ACHN (cell line): ENCODE results near the gene NDUFB10.
"Not testable (repeated sequence)": the region's sequence is repeated elsewhere in the genome, so short reads cannot be mapped to it uniquely, and the experiment has no call there.

ENCODE experiments used
- DNase-seq: peaks from one replicate; pipeline ENCODE4 v3.0.0-alpha.2; 2015
- in situ Hi-C: cut with HindIII; loops from 2 replicates; pipeline ENCODE4 v1.10.0; 2017; ENCODE audit warnings: low sequenced_read_pairs, low pct_ligation_motif_present, low pct_unique_long_range_greater_than_20kb

NDUFB10 gene

GRCh38 chr16:1922357-1922756 is 37.0 kb upstream of the NDUFB10 start:
- in situ Hi-C loops, result no loop called here
- no peak for DNase-seq

DNA sequence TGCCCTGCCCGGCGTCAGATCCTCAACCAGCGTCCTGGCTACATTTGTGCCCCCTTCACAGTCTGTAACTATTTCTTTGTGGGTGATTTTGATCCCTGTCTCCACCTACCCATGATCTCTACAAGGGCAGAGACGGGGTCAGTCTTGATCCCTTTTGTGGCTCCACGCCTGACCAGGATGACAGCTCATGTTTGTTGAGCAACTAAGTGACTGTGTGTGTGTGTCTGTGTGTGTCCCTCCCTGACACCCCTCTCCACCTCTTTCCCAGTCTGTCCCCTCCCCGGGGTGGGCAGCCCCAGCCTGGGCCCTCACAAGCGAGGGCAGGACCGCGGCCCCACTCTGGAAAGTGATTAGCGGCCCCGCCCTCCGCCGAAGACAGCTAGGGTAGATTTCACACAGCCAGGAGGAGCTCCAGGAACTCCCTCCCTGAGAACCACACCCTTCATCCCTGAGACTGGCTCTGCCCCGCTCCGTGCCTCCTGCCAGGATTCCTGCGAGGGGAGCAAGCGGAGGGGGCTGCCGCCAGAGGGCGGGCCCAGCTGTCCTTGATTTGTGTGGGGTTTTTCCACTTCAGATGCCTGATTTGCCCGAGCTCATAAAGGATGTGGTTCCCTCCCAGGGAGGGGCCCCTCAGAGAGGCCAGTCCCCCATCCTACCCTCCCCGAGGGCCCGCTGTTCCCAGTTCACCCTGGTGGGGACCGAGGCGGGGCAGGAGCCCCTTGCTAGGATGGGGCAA is 35.9 kb upstream of the NDUFB10 start:
- no peak for DNase-seq
- in situ Hi-C loops, result no loop called here

- in situ Hi-C loops, result no loop called here
- no peak for DNase-seq
Observed at GRCh38 chr16:1924095-1924494, 35.2 kb upstream of the NDUFB10 start.

DNA sequence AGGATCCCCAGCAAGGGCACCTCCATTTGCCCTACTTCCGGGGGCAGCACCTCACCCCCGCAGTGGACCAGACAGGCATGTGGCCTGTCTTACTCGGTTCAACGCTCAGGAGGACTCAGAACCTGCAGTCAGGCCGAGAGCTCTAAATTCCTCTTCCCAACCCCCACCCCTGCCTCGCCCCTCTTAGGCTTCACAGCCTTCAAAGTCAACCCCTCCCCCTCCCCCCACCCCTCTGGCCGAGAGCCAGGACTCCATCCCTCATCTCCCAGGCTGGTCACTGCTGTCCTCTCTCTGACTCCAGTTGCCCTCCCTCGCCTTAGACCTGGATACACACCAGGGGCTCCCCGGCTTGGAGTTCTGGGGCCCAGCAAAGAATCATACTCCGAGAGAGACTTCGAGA is 33.1 kb upstream of the NDUFB10 start:
- in situ Hi-C loops, result no loop called here
- no peak for DNase-seq

GRCh38 chr16:1929105-1929504 is 30.2 kb upstream of the NDUFB10 start:
- peak; percentile 72 for DNase-seq
- in situ Hi-C loops, result no loop called here

- in situ Hi-C loops, result no loop called here
- DNase-seq, result peak; percentile 89
Observed at GRCh38 chr16:1929578-1930337, 29.6 kb upstream of the NDUFB10 start.

GRCh38 chr16:1930338-1930720 is 29.0 kb upstream of the NDUFB10 start:
- DNase-seq, result no peak

DNA sequence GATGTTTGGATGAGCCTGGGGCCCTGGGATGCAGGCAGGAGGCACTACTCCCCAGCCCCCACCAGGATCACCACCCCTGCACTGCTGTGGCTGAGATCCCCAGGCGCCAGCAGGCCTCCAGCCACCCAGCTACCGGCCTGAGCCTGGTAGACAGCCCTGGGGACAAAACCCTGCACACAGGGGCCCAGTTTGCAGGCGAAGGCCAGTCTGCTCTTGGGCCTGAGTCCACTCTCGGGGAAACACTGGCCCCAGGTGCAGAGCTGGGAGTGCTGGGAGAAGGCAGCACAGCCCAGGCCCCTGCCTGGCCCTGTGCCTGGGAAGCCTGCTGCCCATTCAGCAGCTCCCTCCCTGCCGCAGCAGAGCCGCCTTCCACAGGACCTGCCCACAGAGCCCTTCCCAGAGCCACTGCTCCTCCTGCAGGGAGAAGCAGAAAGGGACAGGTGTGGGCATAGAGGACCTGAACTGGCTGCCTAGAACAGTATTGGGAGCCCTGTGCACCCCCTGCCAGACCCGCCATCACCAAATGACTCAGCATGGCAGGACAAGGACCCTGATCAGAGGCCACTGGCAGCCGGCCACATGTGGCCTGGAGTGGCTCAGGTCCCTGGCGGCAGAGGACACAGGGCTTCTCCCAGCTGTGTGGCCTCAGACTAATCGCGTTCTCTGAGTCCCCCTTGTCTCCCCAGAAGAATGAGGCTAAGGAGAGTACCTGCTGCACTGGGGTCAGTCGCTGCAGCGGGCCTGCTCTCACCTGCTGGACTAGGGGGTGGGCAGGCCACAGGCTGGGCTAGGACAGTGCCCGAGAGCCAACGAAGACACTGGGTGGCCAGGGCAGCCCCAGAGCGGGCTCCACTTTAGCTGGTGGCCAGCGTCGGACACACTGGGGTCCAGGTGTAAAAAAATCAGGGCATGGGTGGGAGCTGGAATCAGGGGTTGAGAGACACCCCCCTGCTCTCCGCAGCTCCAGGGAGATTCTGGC is 27.0 kb upstream of the NDUFB10 start:
- peak; percentile 71 for DNase-seq
- in situ Hi-C loops, result no loop called here

More at GRCh38 chr16:1930338-1930720, 29.0 kb upstream of the NDUFB10 start:
- in situ Hi-C loops, result no loop called here

GRCh38 chr16:1933097-1933661 is 26.2 kb upstream of the NDUFB10 start:
- no peak for DNase-seq
- in situ Hi-C loops, result no loop called here

- in situ Hi-C loops, result no loop called here
- no peak for DNase-seq
Observed at GRCh38 chr16:1936945-1937479, 22.3 kb upstream of the NDUFB10 start.

- in situ Hi-C loops, result no loop called here
- DNase-seq, result no peak
Observed at GRCh38 chr16:1938316-1938715, 21.0 kb upstream of the NDUFB10 start.

GRCh38 chr16:1938910-1939309 is 20.4 kb upstream of the NDUFB10 start:
- in situ Hi-C loops, result no loop called here
- no peak for DNase-seq

GRCh38 chr16:1939833-1940232 is 19.5 kb upstream of the NDUFB10 start:
- DNase-seq, in situ Hi-C loops: not testable (repeated sequence)

DNA sequence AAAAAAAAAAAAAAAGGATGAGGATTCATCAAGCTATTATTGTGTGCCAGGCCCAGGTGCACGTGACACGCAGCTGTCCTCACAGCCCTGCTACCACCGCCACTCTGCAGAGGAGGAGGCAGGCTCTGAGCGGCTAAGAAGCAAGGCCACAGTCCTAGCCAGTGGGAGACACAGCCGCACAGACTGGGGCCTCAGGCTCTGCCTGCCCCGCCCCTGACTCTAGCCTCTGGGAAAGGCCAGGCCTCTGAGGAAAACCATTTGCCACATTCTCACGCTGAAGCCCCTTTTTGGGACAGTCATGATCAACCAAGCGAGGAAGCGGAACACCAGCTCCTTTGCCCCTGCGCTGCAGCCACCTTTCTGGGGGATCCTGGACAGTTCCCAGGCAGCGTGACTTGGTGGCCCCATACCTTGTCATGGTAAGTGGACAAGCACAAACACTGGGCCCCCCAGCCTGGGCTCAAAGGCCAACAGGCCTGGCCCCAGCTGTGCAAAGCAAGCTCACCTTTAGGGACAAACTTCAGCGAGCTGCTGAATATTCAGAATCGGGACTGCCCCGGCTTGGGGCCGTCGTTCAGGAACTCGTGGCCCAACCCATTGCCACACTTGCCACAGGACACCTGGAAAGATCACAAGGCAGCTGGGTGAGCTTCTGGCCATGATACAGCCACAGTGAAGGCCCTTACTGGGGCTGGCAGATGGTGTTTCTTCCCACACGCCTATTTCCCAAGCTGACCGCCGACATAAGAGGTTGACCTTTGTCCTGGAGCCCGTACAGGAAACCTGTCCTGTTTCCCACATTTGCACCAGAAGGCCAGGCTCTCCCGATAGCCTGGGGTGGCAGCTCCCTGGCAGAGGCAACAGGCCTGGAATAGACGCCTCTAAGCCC is 18.8 kb upstream of the NDUFB10 start:
- in situ Hi-C loops, result no loop called here
- no peak for DNase-seq

DNA sequence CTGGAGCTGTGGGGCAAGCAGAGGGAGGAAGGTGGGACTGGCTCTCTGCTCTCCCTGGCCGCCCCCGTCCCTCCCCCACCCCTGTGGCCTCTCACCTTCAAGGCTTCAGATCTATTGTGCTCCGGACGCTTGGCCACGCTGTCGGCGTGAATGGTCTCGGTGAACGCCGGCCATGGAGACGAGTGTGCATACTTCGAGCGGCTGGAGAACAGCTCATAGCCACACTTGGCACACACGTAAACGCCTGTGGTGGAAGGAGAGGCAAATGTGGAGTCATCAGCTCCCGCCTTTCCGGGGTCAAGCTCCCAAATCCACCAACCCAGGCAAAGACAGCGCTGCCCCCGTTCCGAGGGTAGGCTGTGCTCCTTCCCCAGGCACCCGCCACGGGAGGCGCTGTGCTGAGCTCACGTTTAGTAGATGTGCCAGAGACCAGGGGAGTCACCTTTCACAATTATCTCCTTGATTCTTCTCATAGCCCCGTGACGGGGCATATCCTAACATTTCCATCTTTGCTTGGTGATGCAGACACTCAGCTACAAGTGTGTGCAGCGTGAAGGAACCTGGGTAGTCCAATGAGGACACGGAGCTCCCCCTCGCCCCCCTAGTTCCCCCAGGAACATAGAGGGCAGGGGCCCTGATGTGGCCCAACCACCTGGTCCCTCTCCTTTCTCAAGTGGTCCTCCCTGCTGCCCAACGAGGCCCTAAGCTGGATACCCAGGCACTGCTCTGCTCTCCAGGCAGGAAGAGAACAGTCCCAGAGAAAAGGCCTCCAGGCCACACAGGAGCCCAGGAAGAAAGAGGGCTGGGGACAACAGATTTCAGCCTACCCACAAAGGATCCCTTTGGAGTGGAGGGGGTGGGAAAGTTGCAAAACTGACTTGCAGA is 17.9 kb upstream of the NDUFB10 start:
- in situ Hi-C loops, result no loop called here
- no peak for DNase-seq

GRCh38 chr16:1942047-1942809 is 17.1 kb upstream of the NDUFB10 start:
- in situ Hi-C loops, result no loop called here
- DNase-seq, result no peak
